HG03439 (cell line): ENCODE data around the gene DGCR6L.
"Not testable (repeated sequence)": the region's sequence is repeated elsewhere in the genome, so short reads cannot be mapped to it uniquely, and the experiment has no call there.

ENCODE experiments used
- ATAC-seq: cut with Tn5 transposase; IDR thresholded peaks from one replicate; pipeline ENCODE4 v1.9.1; 2021; ENCODE audit warnings: mild to moderate bottlenecking, moderate library complexity; ENCODE audit not compliant: unreplicated experiment

The DGCR6L gene

GRCh38 chr22:20319745-20320658 is at the start of gene DGCR6L:
TSS of gene DGCR6L (minus strand) at chr22:20320060. CDS start at chr22:20319988, 72 bp downstream.
- peak; percentile 78 for ATAC-seq

GRCh38 chr22:20368875-20369274 is 49.0 kb upstream of the DGCR6L start:
- ATAC-seq: not testable (repeated sequence)

GRCh38 chr22:20366841-20367240 is 47.0 kb upstream of the DGCR6L start:
- not testable (repeated sequence) for ATAC-seq

DNA sequence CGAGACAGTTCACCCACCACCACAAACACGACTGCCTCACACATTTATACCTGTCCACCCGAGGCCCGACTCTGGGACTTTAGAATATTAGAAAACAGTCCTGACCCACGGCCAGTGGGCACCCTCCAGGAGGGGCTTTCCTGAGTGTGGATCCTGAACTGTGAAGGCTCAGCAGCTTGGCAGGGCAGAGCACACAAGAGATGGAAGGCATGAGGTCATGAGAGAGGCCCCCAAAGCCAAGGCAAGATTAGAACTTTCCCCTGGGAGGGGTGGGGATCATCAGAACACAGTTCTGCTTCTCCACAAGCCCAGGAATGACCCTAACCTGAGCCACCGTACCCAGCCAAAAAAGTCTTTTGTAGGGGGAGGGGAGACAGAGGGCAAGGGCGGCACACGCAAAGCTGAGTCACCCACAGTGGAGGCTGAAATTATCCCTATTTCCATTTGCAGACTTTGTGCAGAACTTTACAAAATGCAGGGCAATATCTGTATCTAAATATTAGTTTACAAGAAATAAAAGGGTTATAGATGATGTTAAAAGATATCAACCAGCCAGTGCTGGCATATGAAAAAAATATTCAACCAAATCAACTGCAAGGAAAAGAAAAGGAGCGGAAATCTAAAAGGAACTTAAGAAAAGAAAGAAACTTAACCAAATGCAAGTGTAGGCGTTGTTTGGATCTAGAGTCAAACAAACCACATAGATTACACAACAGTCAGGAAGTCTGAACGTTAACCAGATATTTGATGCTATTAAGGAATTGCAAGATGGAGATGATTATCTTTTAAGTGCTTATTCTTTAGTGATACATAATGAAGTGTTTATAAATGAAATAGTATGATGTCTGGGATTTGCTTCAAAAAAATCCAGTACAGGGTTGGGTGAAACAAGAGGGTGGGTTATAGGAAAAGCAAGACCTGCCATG is 44.7 kb upstream of the DGCR6L start:
- not testable (repeated sequence) for ATAC-seq

GRCh38 chr22:20362403-20362802 is 42.5 kb upstream of the DGCR6L start:
- not testable (repeated sequence) for ATAC-seq

GRCh38 chr22:20361752-20362229 is 41.9 kb upstream of the DGCR6L start:
- not testable (repeated sequence) for ATAC-seq

DNA sequence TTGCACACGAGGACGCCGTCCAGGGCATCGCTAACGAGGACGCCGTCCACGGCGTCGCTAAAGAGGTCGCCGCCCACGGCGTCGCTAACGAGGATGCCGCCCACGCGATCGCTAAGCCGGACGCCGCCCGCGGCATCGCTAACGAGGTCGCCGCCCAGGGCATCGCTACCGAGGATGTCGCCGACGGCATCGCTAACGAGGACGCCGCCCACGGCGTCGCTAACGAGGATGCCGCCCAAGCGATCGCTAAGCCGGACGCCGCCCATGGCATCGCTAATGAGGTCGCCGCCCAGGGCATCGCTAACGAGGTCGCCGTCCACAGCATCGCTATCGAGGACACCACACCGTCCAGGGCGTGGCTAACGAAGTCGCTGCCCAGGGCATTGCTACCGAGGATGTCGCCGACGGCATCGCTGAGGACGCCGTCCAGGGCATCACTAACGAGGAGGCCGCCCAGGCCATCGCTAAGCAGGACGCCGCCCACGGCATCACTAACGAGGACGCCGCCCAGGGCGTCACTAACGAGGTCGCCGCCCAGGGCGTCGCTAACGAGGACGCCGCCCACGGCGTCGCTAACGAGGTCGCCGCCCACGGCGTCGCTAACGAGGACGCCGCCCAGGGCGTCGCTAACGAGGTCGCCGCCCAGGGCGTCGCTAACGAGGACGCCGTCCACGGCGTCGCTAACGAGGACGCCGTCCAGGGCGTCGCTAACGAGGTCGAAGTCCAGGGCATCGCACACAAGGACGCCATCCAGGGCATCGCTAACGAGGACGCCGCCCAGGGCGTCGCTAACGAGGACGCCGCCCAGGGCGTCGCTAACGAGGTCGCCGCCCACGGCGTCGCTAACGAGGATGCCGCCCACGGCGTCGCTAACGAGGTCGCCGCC is 41.2 kb upstream of the DGCR6L start:
- not testable (repeated sequence) for ATAC-seq

GRCh38 chr22:20360261-20360660 is 40.4 kb upstream of the DGCR6L start:
- ATAC-seq: not testable (repeated sequence)

DNA sequence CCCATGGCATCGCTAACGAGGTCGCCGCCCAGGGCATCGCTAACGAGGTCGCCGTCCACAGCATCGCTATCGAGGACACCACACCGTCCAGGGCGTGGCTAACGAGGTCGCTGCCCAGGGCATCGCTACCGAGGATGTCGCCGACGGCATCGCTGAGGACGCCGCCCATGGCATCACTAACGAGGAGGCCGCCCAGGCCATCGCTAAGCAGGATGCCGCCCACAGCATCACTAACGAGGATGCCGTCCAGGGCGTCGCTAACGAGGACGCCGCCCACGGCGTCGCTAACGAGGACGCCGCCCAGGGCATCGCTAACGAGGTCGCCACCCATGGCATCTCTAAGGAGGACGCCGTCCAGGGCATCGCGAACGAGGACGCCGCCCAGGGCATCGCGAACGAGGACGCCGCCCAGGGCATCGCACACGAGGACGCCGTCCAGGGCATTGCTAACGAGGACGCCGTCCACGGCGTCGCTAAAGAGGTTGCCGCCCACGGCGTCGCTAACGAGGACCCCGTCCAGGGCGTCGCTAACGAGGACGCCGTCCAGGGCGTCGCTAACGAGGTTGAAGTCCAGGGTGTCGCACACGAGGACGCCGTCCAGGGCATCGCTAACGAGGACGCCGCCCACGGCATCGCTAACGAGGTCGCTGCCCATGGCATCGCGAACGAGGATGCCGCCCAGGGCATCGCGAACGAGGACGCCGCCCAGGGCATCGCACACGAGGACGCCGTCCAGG is 38.8 kb upstream of the DGCR6L start:
- ATAC-seq: not testable (repeated sequence)

- ATAC-seq: not testable (repeated sequence)
Observed at GRCh38 chr22:20357967-20358366, 38.1 kb upstream of the DGCR6L start.

- ATAC-seq: not testable (repeated sequence)
Observed at GRCh38 chr22:20356906-20357305, 37.0 kb upstream of the DGCR6L start.

- not testable (repeated sequence) for ATAC-seq
Observed at GRCh38 chr22:20355939-20356636, 36.2 kb upstream of the DGCR6L start.

GRCh38 chr22:20354238-20354975 is 34.5 kb upstream of the DGCR6L start:
- ATAC-seq: no peak

DNA sequence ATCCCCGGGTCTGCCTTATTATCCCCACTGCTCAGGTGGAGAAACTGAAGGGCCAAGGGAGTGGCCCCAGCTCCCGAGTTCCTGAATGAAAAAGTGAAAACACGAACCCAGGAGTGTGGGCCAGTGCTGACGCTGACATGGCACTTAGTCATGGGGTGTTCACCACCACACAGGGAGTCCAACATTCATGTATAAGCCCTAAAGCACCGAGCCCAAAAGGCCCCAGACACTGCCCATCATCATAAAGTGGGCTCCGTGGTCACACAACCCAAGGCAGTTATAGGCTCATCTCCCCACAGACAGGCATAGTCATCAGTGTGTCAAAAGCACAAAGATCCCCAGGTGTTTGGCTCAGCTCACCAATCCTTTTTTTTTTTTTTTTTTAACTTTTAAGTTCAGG is 32.7 kb upstream of the DGCR6L start:
- not testable (repeated sequence) for ATAC-seq

DNA sequence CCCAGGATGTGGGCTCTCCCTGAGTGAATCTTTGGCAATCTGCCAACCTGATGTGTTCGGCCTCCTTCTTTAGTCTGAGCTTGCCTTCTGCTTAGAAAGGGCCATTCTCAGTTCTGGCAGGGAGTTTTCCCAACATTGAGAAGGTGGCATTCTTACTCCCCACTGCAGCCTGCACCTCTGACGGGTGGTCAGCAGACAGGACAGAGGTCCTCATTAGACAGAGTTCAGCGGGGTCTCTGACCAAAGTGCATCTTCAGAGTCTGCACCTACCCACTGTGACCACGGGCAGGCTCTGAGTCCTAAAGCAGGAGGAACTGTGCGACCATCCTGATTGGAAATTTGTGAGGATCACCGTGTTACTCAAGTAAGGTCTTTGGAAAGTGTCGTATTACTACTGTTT is 26.7 kb upstream of the DGCR6L start:
- ATAC-seq: not testable (repeated sequence)

DNA sequence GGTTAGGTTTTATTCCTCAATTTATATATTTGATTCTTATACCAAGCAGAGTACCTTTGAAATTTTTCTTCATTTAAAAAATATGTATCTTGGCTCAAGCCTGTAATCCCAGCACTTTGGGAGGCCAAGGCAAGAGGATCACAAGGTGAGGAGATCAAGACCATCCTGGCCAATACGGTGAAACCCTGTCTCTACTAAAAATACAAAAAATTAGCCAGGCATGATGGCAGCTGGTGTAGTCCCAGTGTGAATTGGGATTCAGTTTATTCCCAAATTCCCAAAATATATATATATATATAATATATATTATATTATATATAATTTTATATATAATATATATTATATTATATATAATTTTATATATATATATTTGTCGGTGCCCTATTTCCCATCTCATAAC is 18.4 kb upstream of the DGCR6L start:
- not testable (repeated sequence) for ATAC-seq

- not testable (repeated sequence) for ATAC-seq
Observed at GRCh38 chr22:20337807-20338206, 17.9 kb upstream of the DGCR6L start.

- ATAC-seq: not testable (repeated sequence)
Observed at GRCh38 chr22:20336561-20336960, 16.7 kb upstream of the DGCR6L start.
